Fibroblast of lung (primary cell): ENCODE measurements around the gene ALG2. TPM values are rescaled to one million over a fixed set of nuclear protein-coding genes. Genes with fewer than 3 reads are reported as not detected.

Source experiments
- DNase-seq, 2 donors: peaks; one replicate each; pipeline versions ENCODE4 v3.0.0 to v3.0.0-alpha.2; 2010; ENCODE audit warnings: low read depth in 2 of 2
- H2AFZ ChIP-seq: 2 replicates; pipeline ENCODE4 v1.5.1; 2012; ENCODE audit warnings: low read length, control low read depth, inconsistent platforms
- H3K27ac ChIP-seq: 2 replicates; pipeline ENCODE4 v1.5.1; 2011; ENCODE audit warnings: low read length, control low read depth; ENCODE audit not compliant: insufficient read depth
- H3K27me3 ChIP-seq: 2 replicates; pipeline ENCODE4 v1.5.1; 2011; ENCODE audit warnings: mild to moderate bottlenecking, low read length; ENCODE audit not compliant: control insufficient read depth, insufficient read depth
- H3K36me3 ChIP-seq: 2 replicates; pipeline ENCODE4 v1.5.1; 2011; ENCODE audit warnings: low read length; ENCODE audit not compliant: control insufficient read depth, insufficient read depth
- H3K4me1 ChIP-seq: 2 replicates; pipeline ENCODE4 v1.5.1; 2011; ENCODE audit warnings: low read length; ENCODE audit not compliant: control insufficient read depth, insufficient read depth; ENCODE audit errors: extremely low read depth
- H3K4me2 ChIP-seq: 2 replicates; pipeline ENCODE4 v1.5.1; 2011; ENCODE audit warnings: low read length, control low read depth; ENCODE audit not compliant: insufficient read depth; ENCODE audit errors: extremely low read depth
- H3K4me3 ChIP-seq, 4 experiments: fragments of 200-600 bp in 1 of 4; sonication (generic) in 1 of 4; replicated peaks in 1 of 4; 2 replicates each; pipeline ENCODE4 v1.5.1; 2011 to 2016; ENCODE audit warnings: low read length in 4 of 4, low read depth in 3 of 4, mild to moderate bottlenecking in 3 of 4, control low read depth in 2 of 4, inconsistent platforms in 1 of 4, mixed read lengths in 1 of 4; ENCODE audit not compliant: insufficient read depth in 1 of 4; ENCODE audit errors: control extremely low read depth in 1 of 4
- H3K79me2 ChIP-seq: 2 replicates; pipeline ENCODE4 v1.5.1; 2012; ENCODE audit warnings: mild to moderate bottlenecking, low read length, inconsistent platforms; ENCODE audit not compliant: control insufficient read depth, insufficient read depth
- H3K9ac ChIP-seq: 2 replicates; pipeline ENCODE4 v1.5.1; 2011; ENCODE audit warnings: mild to moderate bottlenecking, low read length, control low read depth; ENCODE audit not compliant: insufficient read depth
- H3K9me3 ChIP-seq: 2 replicates; pipeline ENCODE4 v1.5.1; 2012; ENCODE audit warnings: low read depth, low read length; ENCODE audit not compliant: control insufficient read depth, insufficient read depth
- H4K20me1 ChIP-seq: 2 replicates; pipeline ENCODE4 v1.5.1; 2011; ENCODE audit warnings: low read length; ENCODE audit not compliant: control insufficient read depth, insufficient read depth; ENCODE audit errors: extremely low read depth
- CTCF ChIP-seq, 2 donors: IDR thresholded peaks in 1 of 2; conservative IDR thresholded peaks in 1 of 2; 1 replicate in 1 of 2; 2 replicates in 1 of 2; pipeline ENCODE4 v1.5.1; 2011 to 2012; ENCODE audit warnings: low read length in 2 of 2, control low read depth in 1 of 2, inconsistent platforms in 1 of 2, low read depth in 1 of 2, mild to moderate bottlenecking in 1 of 2
- EZH2 ChIP-seq: IDR thresholded peaks from 2 replicates; pipeline ENCODE4 v1.5.1; 2012; ENCODE audit warnings: low read length, control low read depth, mild to moderate bottlenecking; ENCODE audit errors: missing control alignments
- polyA plus RNA-seq, 2 donors: library from polyadenylated mRNA; depleted of rRNA in 1 of 2; stranded (reverse) in 1 of 2; unstranded in 1 of 2; fragments of >200 nt; gene quantifications; 2 replicates each; pipeline ENCODE4 v1.2.1, GENCODE V29; 2011 to 2012; ENCODE audit warnings: missing spikeins in 1 of 2
- total RNA-seq: library from RNA; depleted of rRNA; stranded (reverse); fragments of >200 nt; gene quantifications from 2 replicates; pipeline ENCODE4 v1.2.1, GENCODE V29; 2014

ALG2 gene
- total and polyA plus RNA-seq, 2 donors (not counting 1 experiment from before 2014, with no cell fraction given) = 37.8 to 62.2 TPM

GRCh38 chr9:99224445-99224844 lies 2.7 kb upstream of the ALG2 start:
- Histone ChIP-seq H3K4me3 (no peak overlapping the region), H3K9ac (no peak overlapping the region)
- DNase-seq = no peak

GRCh38 chr9:99222416-99223270 lies 901 bp upstream of the ALG2 start:
- peak in 1 of 2 donors; percentile 42 for DNase-seq
- Histone ChIP-seq H2AFZ (peak overlapping the region; percentile 3), H3K4me3 (peak overlapping the region; percentile 86 to 96 (median 96)), H4K20me1 (no peaks in the 10 kb centered on the region), H3K4me1 (peaks cover 3% of the 10 kb centered on the region), H3K9me3 (no peaks in the 10 kb centered on the region), H3K9ac (peak overlapping the region; percentile 99), H3K27me3 (no peaks in the 10 kb centered on the region), H3K79me2 (peaks cover 84% of the 10 kb centered on the region), H3K27ac (peak overlapping the region; percentile 99), H3K36me3 (no peaks in the 10 kb centered on the region), H3K4me2 (peak overlapping the region; percentile 96)
- no peak for TF ChIP-seq CTCF (conservative IDR thresholded peaks at IDR 0.05 in 1 of 2, IDR thresholded peaks at IDR 0.05 in 1 of 2; ENCODE audit: low read depth in 1 of 2, low read length in 2 of 2)
- TF ChIP-seq EZH2 = no peak

More at GRCh38 chr9:99224445-99224844, 2.7 kb upstream of the ALG2 start:
- Histone ChIP-seq H4K20me1 (no peaks in the 10 kb centered on the region), H2AFZ (no peak overlapping the region), H3K79me2 (peaks cover 70% of the 10 kb centered on the region), H3K4me1 (peaks cover 3% of the 10 kb centered on the region), H3K4me2 (no peak overlapping the region), H3K27me3 (no peaks in the 10 kb centered on the region), H3K27ac (no peak overlapping the region), H3K36me3 (peaks cover 5% of the 10 kb centered on the region), H3K9me3 (no peaks in the 10 kb centered on the region)
- TF ChIP-seq EZH2 (no peak), CTCF (conservative IDR thresholded peaks at IDR 0.05 in 1 of 2, IDR thresholded peaks at IDR 0.05 in 1 of 2; ENCODE audit: low read depth in 1 of 2, low read length in 2 of 2) (no peak)

GRCh38 chr9:99221266-99221620 lies 499 bp downstream of the ALG2 start:
- Histone ChIP-seq H3K4me3 (peak overlapping the region; percentile 86 to 96 (median 96)), H4K20me1 (no peaks in the 10 kb centered on the region), H3K4me2 (peak overlapping the region; percentile 98), H3K9ac (peak overlapping the region; percentile 99), H2AFZ (no peak overlapping the region), H3K27me3 (no peaks in the 10 kb centered on the region), H3K9me3 (no peaks in the 10 kb centered on the region), H3K27ac (peak overlapping the region; percentile 99), H3K79me2 (peaks cover 82% of the 10 kb centered on the region), H3K36me3 (no peaks in the 10 kb centered on the region), H3K4me1 (peaks cover 3% of the 10 kb centered on the region)
- no peak for DNase-seq
- no peak for TF ChIP-seq EZH2
- TF ChIP-seq CTCF (conservative IDR thresholded peaks at IDR 0.05 in 1 of 2, IDR thresholded peaks at IDR 0.05 in 1 of 2; ENCODE audit: low read depth in 1 of 2, low read length in 2 of 2) = no peak
